Endothelial cell of umbilical vein (primary cell): Measurements from ENCODE around the gene GRID1. TPM values are rescaled to one million over a fixed set of nuclear protein-coding genes. Genes with fewer than 3 reads are reported as not detected.

Source experiments
- BruUV-seq: library from RNA; stranded (reverse); fragments of 400-500 nt; replicated peaks from 2 replicates; lab custom pipeline; 2021; lab: Mats Ljungman, UMichigan
- CTCF ChIA-PET: fragments of 300-600, 350-600 bp; sonication (Branson Sonifier 250); formaldehyde crosslinking; loops from one replicate; lab custom pipeline; 2021; ENCODE audit warnings: antibody characterized with exemption, inconsistent platforms; lab: Charles Lee
- POLR2A ChIA-PET: fragments of 300-600, 350-600 bp; sonication (Branson Sonifier 250); formaldehyde crosslinking; loops from one replicate; lab custom pipeline; 2021; ENCODE audit warnings: antibody characterized with exemption, inconsistent platforms; lab: Charles Lee
- DNase-seq: peaks from one replicate; pipeline ENCODE4 v3.0.0-alpha.2; 2011; ENCODE audit warnings: low read depth, low spot score
- FAIRE-seq: peaks from 2 replicates; lab custom pipeline; 2011; peaks lifted over from hg19 to GRCh38; lab: Jason Lieb, UNC
- H2AFZ ChIP-seq: 2 replicates; pipeline ENCODE4 v1.6.0; 2012; ENCODE audit warnings: low read depth, low read length, control low read depth, inconsistent platforms
- H3K27ac ChIP-seq: 2 replicates; pipeline ENCODE4 v1.5.1; 2011; ENCODE audit warnings: low read depth, mild to moderate bottlenecking, control low read depth, low read length, moderate library complexity; ENCODE audit not compliant: insufficient read depth
- H3K27me3 ChIP-seq, 2 experiments: 2 replicates each; pipeline versions ENCODE4 v1.6.0 to v1.6.1; 2011; ENCODE audit warnings: low read length in 2 of 2, mixed read lengths in 1 of 2; ENCODE audit not compliant: control insufficient read depth in 2 of 2, insufficient read depth in 2 of 2
- H3K36me3 ChIP-seq, 2 experiments: 2 replicates in 1 of 2; 3 replicates in 1 of 2; pipeline ENCODE4 v1.5.1; 2011; ENCODE audit warnings: low read length in 2 of 2, mild to moderate bottlenecking in 1 of 2, moderate library complexity in 1 of 2; ENCODE audit not compliant: control insufficient read depth in 2 of 2, insufficient read depth in 2 of 2; ENCODE audit errors: extremely low read depth in 1 of 2
- H3K4me1 ChIP-seq: 3 replicates; pipeline ENCODE4 v1.5.1; 2011; ENCODE audit warnings: mild to moderate bottlenecking, low read length; ENCODE audit not compliant: control insufficient read depth, insufficient read depth; ENCODE audit errors: extremely low read depth
- H3K4me2 ChIP-seq: 2 replicates; pipeline ENCODE4 v1.6.1; 2011; ENCODE audit warnings: low read length, control low read depth, mixed read lengths; ENCODE audit not compliant: insufficient read depth
- H3K4me3 ChIP-seq, 3 experiments: fragments of 200-600 bp in 1 of 3; sonication (generic), shearing (Covaris generic) in 1 of 3; replicated peaks in 1 of 3; 2 replicates each; pipeline ENCODE4 v1.5.1; 2011 to 2016; ENCODE audit warnings: control low read depth in 3 of 3, low read length in 3 of 3, mild to moderate bottlenecking in 2 of 3, inconsistent platforms in 1 of 3, low read depth in 1 of 3, moderate library complexity in 1 of 3; ENCODE audit not compliant: insufficient read depth in 1 of 3
- H3K79me2 ChIP-seq: 2 replicates; pipeline ENCODE4 v1.6.0; 2012; ENCODE audit warnings: low read length, inconsistent platforms; ENCODE audit not compliant: control insufficient read depth, insufficient read depth
- H3K9ac ChIP-seq: replicated peaks from 2 replicates; pipeline ENCODE3; 2011; ENCODE audit warnings: low read length, control low read depth; ENCODE audit not compliant: insufficient read depth; ENCODE audit errors: extremely low read depth
- H3K9me1 ChIP-seq: replicated peaks from 3 replicates; pipeline ENCODE4 v1.6.0; 2011; ENCODE audit warnings: mild to moderate bottlenecking, low read length; ENCODE audit not compliant: control insufficient read depth, insufficient read depth; ENCODE audit errors: extremely low read depth
- H3K9me3 ChIP-seq: replicated peaks from 2 replicates; pipeline ENCODE4 v1.5.1; 2012; ENCODE audit warnings: low read length, inconsistent platforms; ENCODE audit not compliant: control insufficient read depth, insufficient read depth
- H4K20me1 ChIP-seq: replicated peaks from 2 replicates; pipeline ENCODE3; 2011; ENCODE audit warnings: mild to moderate bottlenecking, low read length; ENCODE audit not compliant: control insufficient read depth, insufficient read depth; ENCODE audit errors: extremely low read depth
- EZH2 ChIP-seq: IDR thresholded peaks from 2 replicates; pipeline ENCODE4 v1.6.1; 2012; ENCODE audit warnings: borderline replicate concordance, low read depth, mild to moderate bottlenecking, moderate library complexity, low read length, inconsistent platforms; ENCODE audit not compliant: severe bottlenecking
- FOS ChIP-seq: IDR thresholded peaks from 2 replicates; pipeline ENCODE4 v1.6.1; 2011; ENCODE audit warnings: mild to moderate bottlenecking, low read length, moderate library complexity, borderline replicate concordance; ENCODE audit not compliant: insufficient read depth
- GATA2 ChIP-seq: IDR thresholded peaks from 2 replicates; pipeline ENCODE4 v1.7.0; 2011; ENCODE audit warnings: low read depth, mild to moderate bottlenecking, moderate library complexity, mixed read lengths, low read length; ENCODE audit not compliant: insufficient read length, insufficient read depth
- JUN ChIP-seq: IDR thresholded peaks from 2 replicates; pipeline ENCODE4 v1.6.1; 2011; ENCODE audit warnings: borderline replicate concordance, low read depth; ENCODE audit not compliant: insufficient read length, insufficient read depth
- MYC ChIP-seq: IDR thresholded peaks from one replicate; pipeline ENCODE4 v1.6.1; 2011; ENCODE audit warnings: mild to moderate bottlenecking, low read depth, low read length
- POLR2A ChIP-seq: IDR thresholded peaks from 2 replicates; pipeline ENCODE4 v1.6.1; 2012; ENCODE audit warnings: low read depth, mild to moderate bottlenecking, control low read depth, low read length
- POLR2AphosphoS5 ChIP-seq: IDR thresholded peaks from 2 replicates; pipeline ENCODE4 v1.6.1; 2012; ENCODE audit warnings: low read depth, mild to moderate bottlenecking, control low read depth, low read length, moderate library complexity; ENCODE audit not compliant: insufficient read depth
- dilution Hi-C: fragments of 300-500 bp; cut with MboI; formaldehyde crosslinking; loops from one replicate; pipeline ENCODE4 v1.15.0; 2019; ENCODE audit warnings: low sequenced_read_pairs; ENCODE audit not compliant: extremely low pct_ligation_motif_present
- intact Hi-C: fragments of 100-400 bp; cut with micrococcal nuclease; formaldehyde crosslinking; loops from one replicate; pipeline ENCODE4 v1.10.0; 2022
- polyA plus RNA-seq, 4 experiments: library from polyadenylated mRNA; depleted of rRNA in 3 of 4; stranded (reverse) in 3 of 4; unstranded in 1 of 4; fragments of >200 nt; gene quantifications; 2 replicates each; pipeline versions ENCODE4 v1.2.1 to v1.2.3, GENCODE V29; 2011 to 2012; ENCODE audit warnings: missing spikeins in 1 of 4
- total RNA-seq: library from RNA; stranded (reverse); gene quantifications from 2 replicates; pipeline ENCODE4 v1.2.3, GENCODE V29; 2021
- TF ChIP-seq, protein P1 (sequence below), 2 donors: IDR thresholded peaks; 1 replicate in 1 of 2; 2 replicates in 1 of 2; pipeline ENCODE4 v1.5.1; 2011; ENCODE audit warnings: low read length in 2 of 2, mild to moderate bottlenecking in 2 of 2, moderate library complexity in 2 of 2, control low read depth in 1 of 2, inconsistent platforms in 1 of 2, low read depth in 1 of 2; ENCODE audit not compliant: insufficient read depth in 1 of 2; ENCODE audit errors: extremely low read depth in 1 of 2
- TF ChIP-seq, protein P2 (sequence below): IDR thresholded peaks from 2 replicates; pipeline ENCODE4 v1.6.1; 2011; ENCODE audit not compliant: insufficient read depth, insufficient read length

GRID1 gene
- total and polyA plus RNA-seq, 2 donors (not counting 3 experiments of a cell fraction or from before 2014, with no cell fraction given): not detected

DNA sequence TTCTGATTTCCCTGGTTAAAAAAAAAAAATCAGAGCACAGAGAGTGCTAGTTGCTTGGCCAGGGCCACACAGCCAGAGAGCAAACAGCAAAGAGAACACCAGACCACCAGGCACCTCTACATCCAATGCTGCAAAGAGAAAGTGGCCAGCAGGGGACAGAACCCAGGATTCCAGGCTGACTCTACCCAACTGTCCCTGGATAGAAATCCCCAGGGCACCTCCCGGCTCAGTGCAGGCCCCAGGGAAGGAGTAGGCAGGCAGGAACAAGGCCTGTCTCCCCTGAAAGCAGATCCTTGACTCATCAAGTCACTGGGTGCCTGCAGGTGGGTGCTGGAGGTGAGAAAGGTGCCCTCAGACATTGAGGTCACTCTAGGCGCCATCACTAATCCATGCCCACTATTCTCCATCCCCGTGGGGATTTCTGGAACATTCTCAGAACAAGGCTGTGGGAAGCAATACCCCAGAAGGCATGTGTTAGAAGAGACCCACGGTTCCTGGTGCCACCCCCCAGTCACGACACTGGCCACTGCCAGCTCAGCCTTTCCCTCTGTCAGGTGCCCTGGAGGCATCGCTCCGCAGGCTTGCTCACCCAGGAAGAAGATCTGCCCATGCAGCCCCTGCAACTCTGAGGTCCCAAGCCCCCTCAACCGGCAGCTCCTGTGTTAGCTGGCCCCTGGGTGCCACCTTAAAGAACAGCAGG is 154.8 kb downstream of the GRID1 start:
- no peak overlapping the region for H3K27ac ChIP-seq
- no peak overlapping the region for H3K4me3 ChIP-seq
- DNase-seq (no peak), FAIRE-seq (no peak)
- H3K79me2 ChIP-seq: no peaks in the 10 kb centered on the region
- no peaks in the 10 kb centered on the region for H3K9me1 ChIP-seq
- no peaks in the 10 kb centered on the region for H3K27me3 ChIP-seq
- BruUV-seq: no TSS peak
- no peaks in the 10 kb centered on the region for H4K20me1 ChIP-seq
- no peak overlapping the region for H3K4me2 ChIP-seq
- H3K9ac ChIP-seq: no peak overlapping the region
- CTCF ChIA-PET: no interaction called here
- H3K4me1 ChIP-seq: no peaks in the 10 kb centered on the region
- POLR2A ChIA-PET: no interaction called here
- intact Hi-C loops (no loop called here), dilution Hi-C loops (no loop called here)
- no peak overlapping the region for H2AFZ ChIP-seq
- no peaks in the 10 kb centered on the region for H3K9me3 ChIP-seq
- no peaks in the 10 kb centered on the region for H3K36me3 ChIP-seq
- no peak for TF ChIP-seq MYC
- no peak for TF ChIP-seq POLR2A
- TF ChIP-seq, protein P1, sequence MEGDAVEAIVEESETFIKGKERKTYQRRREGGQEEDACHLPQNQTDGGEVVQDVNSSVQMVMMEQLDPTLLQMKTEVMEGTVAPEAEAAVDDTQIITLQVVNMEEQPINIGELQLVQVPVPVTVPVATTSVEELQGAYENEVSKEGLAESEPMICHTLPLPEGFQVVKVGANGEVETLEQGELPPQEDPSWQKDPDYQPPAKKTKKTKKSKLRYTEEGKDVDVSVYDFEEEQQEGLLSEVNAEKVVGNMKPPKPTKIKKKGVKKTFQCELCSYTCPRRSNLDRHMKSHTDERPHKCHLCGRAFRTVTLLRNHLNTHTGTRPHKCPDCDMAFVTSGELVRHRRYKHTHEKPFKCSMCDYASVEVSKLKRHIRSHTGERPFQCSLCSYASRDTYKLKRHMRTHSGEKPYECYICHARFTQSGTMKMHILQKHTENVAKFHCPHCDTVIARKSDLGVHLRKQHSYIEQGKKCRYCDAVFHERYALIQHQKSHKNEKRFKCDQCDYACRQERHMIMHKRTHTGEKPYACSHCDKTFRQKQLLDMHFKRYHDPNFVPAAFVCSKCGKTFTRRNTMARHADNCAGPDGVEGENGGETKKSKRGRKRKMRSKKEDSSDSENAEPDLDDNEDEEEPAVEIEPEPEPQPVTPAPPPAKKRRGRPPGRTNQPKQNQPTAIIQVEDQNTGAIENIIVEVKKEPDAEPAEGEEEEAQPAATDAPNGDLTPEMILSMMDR (IDR thresholded peaks at IDR 0.05; ENCODE audit: extremely low read depth in 1 of 2, insufficient read depth in 1 of 2, low read depth in 1 of 2, low read length in 2 of 2): no peak
- TF ChIP-seq POLR2AphosphoS5: no peak
- no peak for TF ChIP-seq GATA2
- TF ChIP-seq JUN: no peak
- TF ChIP-seq FOS: no peak
- TF ChIP-seq, protein P2, sequence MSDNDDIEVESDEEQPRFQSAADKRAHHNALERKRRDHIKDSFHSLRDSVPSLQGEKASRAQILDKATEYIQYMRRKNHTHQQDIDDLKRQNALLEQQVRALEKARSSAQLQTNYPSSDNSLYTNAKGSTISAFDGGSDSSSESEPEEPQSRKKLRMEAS: no peak
- no peak for TF ChIP-seq EZH2
